Thoracic aorta (tissue), 2 donors: ENCODE data around the gene LRRC1. TPM values are rescaled to one million over a fixed set of nuclear protein-coding genes. Genes with fewer than 3 reads are reported as not detected.

Source experiments
- ATAC-seq: fragments of 150-250 bp; one replicate; pipeline ENCODE4 v1.8.0; 2017; ENCODE audit warnings: low read depth; ENCODE audit not compliant: insufficient number of reproducible peaks, low FRiP score
- DNase-seq: peaks from one replicate; pipeline ENCODE4 v3.0.0-alpha.2; 2020; ENCODE audit warnings: low spot score
- H3K27ac ChIP-seq, 2 donors: fragments of 200-600 bp; sonication (generic); 1 replicate in 1 of 2; 2 replicates in 1 of 2; pipeline ENCODE4 v1.5.1; 2016; ENCODE audit warnings: mild to moderate bottlenecking in 2 of 2, moderate library complexity in 2 of 2
- H3K27me3 ChIP-seq: fragments of 200-600 bp; sonication (generic); replicated peaks from 2 replicates; pipeline ENCODE4 v1.6.0; 2016; ENCODE audit warnings: mild to moderate bottlenecking; ENCODE audit not compliant: insufficient read depth
- H3K36me3 ChIP-seq: fragments of 200-600 bp; sonication (generic); one replicate; pipeline ENCODE4 v1.5.1; 2016
- H3K4me1 ChIP-seq, 2 donors: fragments of 200-600 bp; sonication (generic); 1 replicate in 1 of 2; 2 replicates in 1 of 2; pipeline versions ENCODE4 v1.5.1 to v1.6.0; 2016; ENCODE audit warnings: low read depth in 2 of 2, mild to moderate bottlenecking in 1 of 2; ENCODE audit not compliant: control insufficient read depth in 1 of 2
- H3K4me3 ChIP-seq: fragments of 200-600 bp; sonication (generic); 2 replicates; pipeline ENCODE4 v1.5.1; 2016; ENCODE audit warnings: mild to moderate bottlenecking
- H3K9me3 ChIP-seq: fragments of 200-600 bp; sonication (generic); 2 replicates; pipeline ENCODE4 v1.5.1; 2016
- CTCF ChIP-seq: fragments of 200-600 bp; sonication (generic); IDR thresholded peaks from one replicate; pipeline ENCODE4 v1.5.1; 2019; ENCODE audit warnings: antibody characterized with exemption
- total RNA-seq, 2 donors: library from RNA; depleted of rRNA; stranded (reverse); fragments of >200 nt; gene quantifications; one replicate each; pipeline versions ENCODE4 v1.1.0 to v1.2.3, GENCODE V29; 2016

The LRRC1 gene
- total RNA-seq, 2 donors from 2014 or later = 18.5 to 22.8 TPM

GRCh38 chr6:53956804-53957203 is 162.0 kb downstream of the LRRC1 start:
- H3K4me3 ChIP-seq = no peak overlapping the region
- no peak for DNase-seq
- no peaks in the 10 kb centered on the region for H3K9me3 ChIP-seq
- H3K4me1 ChIP-seq = no peaks in the 10 kb centered on the region
- no peak for TF ChIP-seq CTCF
- H3K27ac ChIP-seq = no peak overlapping the region
- no peaks in the 10 kb centered on the region for H3K36me3 ChIP-seq
- no peaks in the 10 kb centered on the region for H3K27me3 ChIP-seq
- no peak for ATAC-seq

GRCh38 chr6:53959717-53960116 is 164.9 kb downstream of the LRRC1 start:
- TF ChIP-seq CTCF = no peak
- H3K27ac ChIP-seq = no peak overlapping the region
- H3K4me1 ChIP-seq = no peaks in the 10 kb centered on the region
- H3K36me3 ChIP-seq = no peaks in the 10 kb centered on the region
- H3K4me3 ChIP-seq = no peak overlapping the region
- ATAC-seq (no peak), DNase-seq (no peak)
- H3K27me3 ChIP-seq = no peaks in the 10 kb centered on the region
- H3K9me3 ChIP-seq = no peaks in the 10 kb centered on the region

GRCh38 chr6:53960311-53960710 is 165.5 kb downstream of the LRRC1 start:
- H3K36me3 ChIP-seq = no peaks in the 10 kb centered on the region
- no peak for ATAC-seq
- no peaks in the 10 kb centered on the region for H3K9me3 ChIP-seq
- no peaks in the 10 kb centered on the region for H3K4me1 ChIP-seq
- no peak overlapping the region for H3K4me3 ChIP-seq
- DNase-seq = no peak
- no peak for TF ChIP-seq CTCF
- no peaks in the 10 kb centered on the region for H3K27me3 ChIP-seq
- no peak overlapping the region for H3K27ac ChIP-seq

- Histone ChIP-seq H3K36me3 (no peaks in the 10 kb centered on the region), H3K27me3 (no peaks in the 10 kb centered on the region), H3K27ac (no peak overlapping the region), H3K4me1 (no peaks in the 10 kb centered on the region), H3K4me3 (no peak overlapping the region), H3K9me3 (no peaks in the 10 kb centered on the region)
- no peak for ATAC-seq
- no peak for TF ChIP-seq CTCF
- DNase-seq = no peak
Observed at GRCh38 chr6:53961679-53962370, 167.0 kb downstream of the LRRC1 start.

- no peak overlapping the region for H3K27ac ChIP-seq
- no peak for TF ChIP-seq CTCF
- no peak for ATAC-seq
Observed at GRCh38 chr6:53962646-53963045, 167.8 kb downstream of the LRRC1 start.

More at GRCh38 chr6:53962646-53963045, 167.8 kb downstream of the LRRC1 start:
- no peaks in the 10 kb centered on the region for H3K9me3 ChIP-seq
- no peak overlapping the region for H3K4me3 ChIP-seq
- DNase-seq = no peak
- H3K27me3 ChIP-seq = no peaks in the 10 kb centered on the region
- no peaks in the 10 kb centered on the region for H3K4me1 ChIP-seq
- H3K36me3 ChIP-seq = no peaks in the 10 kb centered on the region
